C4-2B (cell line): ENCODE measurements around the gene COL15A1.
A peak's percentile ranks its signal among the peaks of the same experiment; 100 is the strongest.

Source experiments
- CTCF ChIP-seq: fragments of 450-650 bp; conservative IDR thresholded peaks from 2 replicates; pipeline ENCODE4 v1.5.1; 2017; ENCODE audit warnings: mild to moderate bottlenecking
- ZFX ChIP-seq: fragments of 450-650 bp; IDR thresholded peaks from 2 replicates; pipeline ENCODE4 v1.6.1; 2017

GRCh38 chr9:98974994-98975712, 31.4 kb downstream of the COL15A1 start:
- TF ChIP-seq CTCF (peak; percentile 99), ZFX (no peak)
